Endothelial cell of umbilical vein (primary cell): ENCODE results near the gene FOXB1. TPM values are rescaled to one million over a fixed set of nuclear protein-coding genes. Genes with fewer than 3 reads are reported as not detected.

Experiments used
- BruUV-seq: library from RNA; stranded (reverse); fragments of 400-500 nt; replicated peaks from 2 replicates; lab custom pipeline; 2021; lab: Mats Ljungman, UMichigan
- CTCF ChIA-PET: fragments of 300-600, 350-600 bp; sonication (Branson Sonifier 250); formaldehyde crosslinking; loops from one replicate; lab custom pipeline; 2021; ENCODE audit warnings: antibody characterized with exemption, inconsistent platforms; lab: Charles Lee
- POLR2A ChIA-PET: fragments of 300-600, 350-600 bp; sonication (Branson Sonifier 250); formaldehyde crosslinking; loops from one replicate; lab custom pipeline; 2021; ENCODE audit warnings: antibody characterized with exemption, inconsistent platforms; lab: Charles Lee
- DNase-seq: peaks from one replicate; pipeline ENCODE4 v3.0.0-alpha.2; 2011; ENCODE audit warnings: low read depth, low spot score
- FAIRE-seq: peaks from 2 replicates; lab custom pipeline; 2011; peaks lifted over from hg19 to GRCh38; lab: Jason Lieb, UNC
- H2AFZ ChIP-seq: 2 replicates; pipeline ENCODE4 v1.6.0; 2012; ENCODE audit warnings: low read depth, low read length, control low read depth, inconsistent platforms
- H3K27ac ChIP-seq: 2 replicates; pipeline ENCODE4 v1.5.1; 2011; ENCODE audit warnings: low read depth, mild to moderate bottlenecking, control low read depth, low read length, moderate library complexity; ENCODE audit not compliant: insufficient read depth
- H3K27me3 ChIP-seq, 2 experiments: 2 replicates each; pipeline versions ENCODE4 v1.6.0 to v1.6.1; 2011; ENCODE audit warnings: low read length in 2 of 2, mixed read lengths in 1 of 2; ENCODE audit not compliant: control insufficient read depth in 2 of 2, insufficient read depth in 2 of 2
- H3K36me3 ChIP-seq, 2 experiments: 2 replicates in 1 of 2; 3 replicates in 1 of 2; pipeline ENCODE4 v1.5.1; 2011; ENCODE audit warnings: low read length in 2 of 2, mild to moderate bottlenecking in 1 of 2, moderate library complexity in 1 of 2; ENCODE audit not compliant: control insufficient read depth in 2 of 2, insufficient read depth in 2 of 2; ENCODE audit errors: extremely low read depth in 1 of 2
- H3K4me1 ChIP-seq: 3 replicates; pipeline ENCODE4 v1.5.1; 2011; ENCODE audit warnings: mild to moderate bottlenecking, low read length; ENCODE audit not compliant: control insufficient read depth, insufficient read depth; ENCODE audit errors: extremely low read depth
- H3K4me2 ChIP-seq: 2 replicates; pipeline ENCODE4 v1.6.1; 2011; ENCODE audit warnings: low read length, control low read depth, mixed read lengths; ENCODE audit not compliant: insufficient read depth
- H3K4me3 ChIP-seq, 3 experiments: fragments of 200-600 bp in 1 of 3; sonication (generic), shearing (Covaris generic) in 1 of 3; replicated peaks in 1 of 3; 2 replicates each; pipeline ENCODE4 v1.5.1; 2011 to 2016; ENCODE audit warnings: control low read depth in 3 of 3, low read length in 3 of 3, mild to moderate bottlenecking in 2 of 3, inconsistent platforms in 1 of 3, low read depth in 1 of 3, moderate library complexity in 1 of 3; ENCODE audit not compliant: insufficient read depth in 1 of 3
- H3K79me2 ChIP-seq: 2 replicates; pipeline ENCODE4 v1.6.0; 2012; ENCODE audit warnings: low read length, inconsistent platforms; ENCODE audit not compliant: control insufficient read depth, insufficient read depth
- H3K9ac ChIP-seq: replicated peaks from 2 replicates; pipeline ENCODE3; 2011; ENCODE audit warnings: low read length, control low read depth; ENCODE audit not compliant: insufficient read depth; ENCODE audit errors: extremely low read depth
- H3K9me1 ChIP-seq: replicated peaks from 3 replicates; pipeline ENCODE4 v1.6.0; 2011; ENCODE audit warnings: mild to moderate bottlenecking, low read length; ENCODE audit not compliant: control insufficient read depth, insufficient read depth; ENCODE audit errors: extremely low read depth
- H3K9me3 ChIP-seq: replicated peaks from 2 replicates; pipeline ENCODE4 v1.5.1; 2012; ENCODE audit warnings: low read length, inconsistent platforms; ENCODE audit not compliant: control insufficient read depth, insufficient read depth
- H4K20me1 ChIP-seq: replicated peaks from 2 replicates; pipeline ENCODE3; 2011; ENCODE audit warnings: mild to moderate bottlenecking, low read length; ENCODE audit not compliant: control insufficient read depth, insufficient read depth; ENCODE audit errors: extremely low read depth
- CTCF ChIP-seq, 2 donors: IDR thresholded peaks; 1 replicate in 1 of 2; 2 replicates in 1 of 2; pipeline ENCODE4 v1.5.1; 2011; ENCODE audit warnings: low read length in 2 of 2, mild to moderate bottlenecking in 2 of 2, moderate library complexity in 2 of 2, control low read depth in 1 of 2, inconsistent platforms in 1 of 2, low read depth in 1 of 2; ENCODE audit not compliant: insufficient read depth in 1 of 2; ENCODE audit errors: extremely low read depth in 1 of 2
- EZH2 ChIP-seq: IDR thresholded peaks from 2 replicates; pipeline ENCODE4 v1.6.1; 2012; ENCODE audit warnings: borderline replicate concordance, low read depth, mild to moderate bottlenecking, moderate library complexity, low read length, inconsistent platforms; ENCODE audit not compliant: severe bottlenecking
- FOS ChIP-seq: IDR thresholded peaks from 2 replicates; pipeline ENCODE4 v1.6.1; 2011; ENCODE audit warnings: mild to moderate bottlenecking, low read length, moderate library complexity, borderline replicate concordance; ENCODE audit not compliant: insufficient read depth
- GATA2 ChIP-seq: IDR thresholded peaks from 2 replicates; pipeline ENCODE4 v1.7.0; 2011; ENCODE audit warnings: low read depth, mild to moderate bottlenecking, moderate library complexity, mixed read lengths, low read length; ENCODE audit not compliant: insufficient read length, insufficient read depth
- JUN ChIP-seq: IDR thresholded peaks from 2 replicates; pipeline ENCODE4 v1.6.1; 2011; ENCODE audit warnings: borderline replicate concordance, low read depth; ENCODE audit not compliant: insufficient read length, insufficient read depth
- MAX ChIP-seq: IDR thresholded peaks from 2 replicates; pipeline ENCODE4 v1.6.1; 2011; ENCODE audit not compliant: insufficient read depth, insufficient read length
- MYC ChIP-seq: IDR thresholded peaks from one replicate; pipeline ENCODE4 v1.6.1; 2011; ENCODE audit warnings: mild to moderate bottlenecking, low read depth, low read length
- POLR2A ChIP-seq: IDR thresholded peaks from 2 replicates; pipeline ENCODE4 v1.6.1; 2012; ENCODE audit warnings: low read depth, mild to moderate bottlenecking, control low read depth, low read length
- POLR2AphosphoS5 ChIP-seq: IDR thresholded peaks from 2 replicates; pipeline ENCODE4 v1.6.1; 2012; ENCODE audit warnings: low read depth, mild to moderate bottlenecking, control low read depth, low read length, moderate library complexity; ENCODE audit not compliant: insufficient read depth
- dilution Hi-C: fragments of 300-500 bp; cut with MboI; formaldehyde crosslinking; loops from one replicate; pipeline ENCODE4 v1.15.0; 2019; ENCODE audit warnings: low sequenced_read_pairs; ENCODE audit not compliant: extremely low pct_ligation_motif_present
- intact Hi-C: fragments of 100-400 bp; cut with micrococcal nuclease; formaldehyde crosslinking; loops from one replicate; pipeline ENCODE4 v1.10.0; 2022
- polyA plus RNA-seq, 4 experiments: library from polyadenylated mRNA; depleted of rRNA in 3 of 4; stranded (reverse) in 3 of 4; unstranded in 1 of 4; fragments of >200 nt; gene quantifications; 2 replicates each; pipeline versions ENCODE4 v1.2.1 to v1.2.3, GENCODE V29; 2011 to 2012; ENCODE audit warnings: missing spikeins in 1 of 4
- total RNA-seq: library from RNA; stranded (reverse); gene quantifications from 2 replicates; pipeline ENCODE4 v1.2.3, GENCODE V29; 2021

Gene FOXB1
- total and polyA plus RNA-seq, 2 donors (not counting 3 experiments of a cell fraction or from before 2014, with no cell fraction given): not detected

- CTCF ChIA-PET: no interaction called here
- Histone ChIP-seq H3K27me3 (peaks cover 0 to 2% of the 10 kb centered on the region in 2 experiments), H2AFZ (no peak overlapping the region), H3K4me1 (no peaks in the 10 kb centered on the region), H3K4me3 (no peak overlapping the region), H3K79me2 (no peaks in the 10 kb centered on the region), H3K9me3 (no peaks in the 10 kb centered on the region), H3K4me2 (no peak overlapping the region), H4K20me1 (no peaks in the 10 kb centered on the region), H3K27ac (no peak overlapping the region), H3K9ac (no peak overlapping the region), H3K9me1 (no peaks in the 10 kb centered on the region), H3K36me3 (no peaks in the 10 kb centered on the region)
- DNase-seq: no peak
- FAIRE-seq: no peak
- TF ChIP-seq CTCF (IDR thresholded peaks at IDR 0.05; ENCODE audit: extremely low read depth in 1 of 2, insufficient read depth in 1 of 2, low read depth in 1 of 2, low read length in 2 of 2): no peak
- no peak for TF ChIP-seq POLR2A
- no peak for TF ChIP-seq POLR2AphosphoS5
- no peak for TF ChIP-seq MYC
- no peak for TF ChIP-seq EZH2
- no peak for TF ChIP-seq FOS
- TF ChIP-seq GATA2: no peak
- TF ChIP-seq MAX: no peak
- no peak for TF ChIP-seq JUN
- intact Hi-C loops: no loop called here
- BruUV-seq: no TSS peak
- dilution Hi-C loops: no loop called here
- POLR2A ChIA-PET: interaction anchor here (0.6 kb wide), 1 partner anchor 217 kb away, joined by 7 read pairs; no protein-coding TSS in a partner anchor
These were observed 27.4 kb upstream of the FOXB1 start for GRCh38 chr15:59976480-59977271.
